ENCODE data around the gene RAG2. TPM values are rescaled to one million over a fixed set of nuclear protein-coding genes. Genes with fewer than 3 reads are reported as not detected.

RAG2 gene
- total and polyA plus RNA-seq, 9 donors, result not detected

DNA sequence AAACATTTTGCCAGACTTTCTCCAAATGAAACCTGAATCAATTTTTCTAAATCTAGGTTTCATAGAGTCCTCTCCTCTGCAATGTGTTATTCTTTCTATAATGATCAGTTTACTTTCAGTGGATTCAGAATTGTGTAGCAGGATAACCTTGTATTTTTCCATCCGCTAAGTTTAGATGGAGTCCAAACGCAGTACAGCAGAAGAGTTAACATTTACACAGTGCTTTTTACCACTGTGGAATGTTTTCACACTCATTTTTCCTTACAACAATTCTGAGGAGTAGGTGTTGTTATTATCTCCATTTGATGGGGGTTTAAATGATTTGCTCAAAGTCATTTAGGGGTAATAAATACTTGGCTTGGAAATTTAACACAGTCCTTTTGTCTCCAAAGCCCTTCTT lies 20.7 kb downstream of the RAG2 start:
- 56 to 66% (median 63%) methylated on average over 2 of the region's 2 CpGs for WGBS, 3 donors
- no peak for DNase-seq
- Histone ChIP-seq H3K4me3 (no peak overlapping the region), H3K27me3 (no peaks in the 10 kb centered on the region), H3K36me3 (no peaks in the 10 kb centered on the region), H3K4me1 (ENCODE audit: insufficient read depth) (no peaks in the 10 kb centered on the region), H3K9me3 (no peaks in the 10 kb centered on the region), H3K27ac (no peak overlapping the region)
- intact Hi-C loops (cut with DNase I), result no loop called here
- TF ChIP-seq POLR2A (IDR thresholded peaks at IDR 0.05), result no peak
- TF ChIP-seq, protein P1, sequence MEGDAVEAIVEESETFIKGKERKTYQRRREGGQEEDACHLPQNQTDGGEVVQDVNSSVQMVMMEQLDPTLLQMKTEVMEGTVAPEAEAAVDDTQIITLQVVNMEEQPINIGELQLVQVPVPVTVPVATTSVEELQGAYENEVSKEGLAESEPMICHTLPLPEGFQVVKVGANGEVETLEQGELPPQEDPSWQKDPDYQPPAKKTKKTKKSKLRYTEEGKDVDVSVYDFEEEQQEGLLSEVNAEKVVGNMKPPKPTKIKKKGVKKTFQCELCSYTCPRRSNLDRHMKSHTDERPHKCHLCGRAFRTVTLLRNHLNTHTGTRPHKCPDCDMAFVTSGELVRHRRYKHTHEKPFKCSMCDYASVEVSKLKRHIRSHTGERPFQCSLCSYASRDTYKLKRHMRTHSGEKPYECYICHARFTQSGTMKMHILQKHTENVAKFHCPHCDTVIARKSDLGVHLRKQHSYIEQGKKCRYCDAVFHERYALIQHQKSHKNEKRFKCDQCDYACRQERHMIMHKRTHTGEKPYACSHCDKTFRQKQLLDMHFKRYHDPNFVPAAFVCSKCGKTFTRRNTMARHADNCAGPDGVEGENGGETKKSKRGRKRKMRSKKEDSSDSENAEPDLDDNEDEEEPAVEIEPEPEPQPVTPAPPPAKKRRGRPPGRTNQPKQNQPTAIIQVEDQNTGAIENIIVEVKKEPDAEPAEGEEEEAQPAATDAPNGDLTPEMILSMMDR (IDR thresholded peaks at IDR 0.05), result no peak
- no peak for TF ChIP-seq EP300 (IDR thresholded peaks at IDR 0.05)

DNA sequence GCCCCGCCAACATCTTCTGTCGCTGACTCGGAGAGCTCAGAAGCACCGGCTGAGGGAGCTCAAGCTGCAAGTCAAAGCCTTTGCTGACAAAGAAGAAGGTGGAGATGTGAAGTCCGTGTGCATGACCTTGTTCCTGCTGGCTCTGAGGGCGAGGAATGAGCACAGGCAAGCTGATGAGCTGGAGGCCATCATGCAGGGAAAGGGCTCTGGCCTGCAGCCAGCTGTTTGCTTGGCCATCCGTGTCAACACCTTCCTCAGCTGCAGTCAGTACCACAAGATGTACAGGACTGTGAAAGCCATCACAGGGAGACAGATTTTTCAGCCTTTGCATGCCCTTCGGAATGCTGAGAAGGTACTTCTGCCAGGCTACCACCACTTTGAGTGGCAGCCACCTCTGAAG lies 23.6 kb downstream of the RAG2 start:
- TF ChIP-seq EP300 (IDR thresholded peaks at IDR 0.05), result no peak
- no peaks in the 10 kb centered on the region for H3K27me3 ChIP-seq
- no peak for DNase-seq
- H3K9me3 ChIP-seq, result no peaks in the 10 kb centered on the region
- intact Hi-C loops (cut with DNase I), result no loop called here
- H3K4me1 ChIP-seq (ENCODE audit: insufficient read depth), result no peaks in the 10 kb centered on the region
- no peak overlapping the region for H3K4me3 ChIP-seq
- no peak overlapping the region for H3K27ac ChIP-seq
- WGBS, 3 donors, result 75 to 83% (median 82%) methylated on average over 8 of the region's 8 CpGs
- H3K36me3 ChIP-seq, result no peaks in the 10 kb centered on the region

DNA sequence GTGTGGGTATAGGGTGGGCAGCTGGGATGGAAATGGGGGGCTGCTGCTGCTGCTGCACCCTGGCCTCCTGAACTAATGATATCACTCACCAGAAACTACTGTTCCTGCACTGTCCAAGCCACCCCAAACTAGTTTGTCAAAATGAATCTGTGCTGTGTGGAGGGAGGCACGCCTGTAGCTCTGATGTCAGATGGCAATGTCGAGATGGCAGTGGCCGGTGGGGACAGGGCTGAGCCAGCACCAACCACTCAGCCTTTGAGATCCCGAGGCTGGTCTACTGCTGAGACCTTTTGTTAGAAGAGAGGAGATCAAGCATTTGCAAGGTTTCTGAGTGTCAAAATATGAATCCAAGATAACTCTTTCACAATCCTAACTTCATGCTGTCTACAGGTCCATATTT lies 28.9 kb downstream of the RAG2 start:
- no peak for TF ChIP-seq EP300 (IDR thresholded peaks at IDR 0.05)
- no peak for TF ChIP-seq POLR2A (IDR thresholded peaks at IDR 0.05)
- TF ChIP-seq, protein P1 (IDR thresholded peaks at IDR 0.05), result no peak
- no peak for DNase-seq
- Histone ChIP-seq H3K4me1 (ENCODE audit: insufficient read depth) (peaks cover 3% of the 10 kb centered on the region), H3K27me3 (no peaks in the 10 kb centered on the region), H3K27ac (no peak overlapping the region), H3K4me3 (no peak overlapping the region), H3K9me3 (no peaks in the 10 kb centered on the region), H3K36me3 (no peaks in the 10 kb centered on the region)
- intact Hi-C loops (cut with DNase I), result loop anchor here (10.0 kb wide), 3 partner anchors 56 to 176 kb away; no protein-coding TSS in a partner anchor
- 82 to 85% (median 85%) methylated on average over 4 of the region's 4 CpGs for WGBS, 3 donors

DNA sequence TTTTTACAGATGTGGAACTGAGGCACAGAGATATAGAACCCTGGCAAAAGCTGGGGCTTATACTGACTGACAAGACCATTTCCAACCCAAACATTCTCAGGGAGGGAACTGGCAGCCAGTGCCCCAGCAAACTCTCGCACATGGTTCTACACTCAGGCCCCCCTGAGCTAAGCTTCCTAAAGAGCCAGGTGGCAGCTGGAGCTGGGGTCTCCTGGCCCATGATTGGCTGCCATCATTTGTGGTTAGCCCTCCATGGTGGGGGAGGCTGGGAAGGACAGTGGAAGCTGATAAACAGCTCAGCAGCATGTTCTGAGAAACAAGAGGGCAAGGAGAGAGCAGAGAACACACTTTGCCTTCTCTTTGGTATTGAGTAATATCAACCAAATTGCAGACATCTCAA lies 30.3 kb downstream of the RAG2 start, which contains the start of gene RAG1:
RAG1 (plus strand) TSS at position 314 of the 400 bp plus-strand sequence. CDS start 5,298 bp downstream, outside the sequence.
- Histone ChIP-seq H3K36me3 (no peaks in the 10 kb centered on the region), H3K27me3 (no peaks in the 10 kb centered on the region), H3K4me3 (no peak within 1 kb of the TSS), H3K4me1 (ENCODE audit: insufficient read depth) (peaks cover 3% of the 10 kb centered on the region), H3K9me3 (no peaks in the 10 kb centered on the region), H3K27ac (no peak within 1 kb of the TSS)
- WGBS, 3 donors, result 77 to 100% (median 90%) methylated on average over 1 of the region's 1 CpG
- intact Hi-C loops (cut with DNase I), result loop anchor here (10.0 kb wide), 3 partner anchors 57 to 177 kb away; no protein-coding TSS in a partner anchor
- no peak for DNase-seq
- TF ChIP-seq EP300 (IDR thresholded peaks at IDR 0.05) (no peak), POLR2A (IDR thresholded peaks at IDR 0.05) (no peak)
- TF ChIP-seq, protein P1 (IDR thresholded peaks at IDR 0.05), result no peak

GRCh38 chr11:36566407-36567053 lies 31.5 kb downstream of the RAG2 start:
- intact Hi-C loops (cut with DNase I), result loop anchor here (10.0 kb wide), 3 partner anchors 58 to 178 kb away; no protein-coding TSS in a partner anchor
- Histone ChIP-seq H3K27me3 (no peaks in the 10 kb centered on the region), H3K9me3 (no peaks in the 10 kb centered on the region), H3K36me3 (no peaks in the 10 kb centered on the region), H3K27ac (no peak overlapping the region), H3K4me3 (no peak overlapping the region), H3K4me1 (ENCODE audit: insufficient read depth) (peaks cover 3% of the 10 kb centered on the region)
- no peak for DNase-seq
- 93 to 97% (median 97%) methylated on average over 4 of the region's 4 CpGs for WGBS, 3 donors
- TF ChIP-seq, protein P1 (IDR thresholded peaks at IDR 0.05), result no peak
- TF ChIP-seq POLR2A (IDR thresholded peaks at IDR 0.05), result no peak
- TF ChIP-seq EP300 (IDR thresholded peaks at IDR 0.05), result no peak
